Amniotic stem cell (primary cell): Measurements from ENCODE around the gene TRIM38.
"Not testable (repeated sequence)": the region's sequence is repeated elsewhere in the genome, so short reads cannot be mapped to it uniquely, and the experiment has no call there.

Experiments
- DNase-seq: peaks from one replicate; lab custom pipeline; 2025; lab: John Stamatoyannopoulos, UW

Gene TRIM38

GRCh38 chr6:25971187-25971821, 8.7 kb downstream of the TRIM38 start:
- peak; percentile 17 for DNase-seq

- DNase-seq, result no peak
Measured at GRCh38 chr6:25972128-25972527, 9.5 kb downstream of the TRIM38 start.

DNA sequence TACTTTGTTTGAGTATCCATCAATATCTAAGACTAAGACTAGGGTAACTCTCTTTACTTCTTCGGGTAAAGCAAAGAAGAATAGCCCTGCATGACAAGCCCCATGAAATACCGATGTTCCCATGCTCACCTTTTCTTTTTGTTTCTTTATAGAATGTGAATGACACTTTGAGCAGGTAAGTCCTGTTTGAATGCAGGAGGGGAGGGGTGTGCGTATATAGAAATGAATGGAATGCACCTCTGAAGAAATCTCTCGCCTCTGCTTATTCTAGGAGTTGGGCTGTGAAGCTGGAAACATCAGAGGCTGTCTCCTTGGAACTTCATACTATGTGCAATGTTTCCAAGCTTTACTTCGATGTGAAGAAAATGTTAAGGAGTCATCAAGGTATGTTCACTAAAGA, 10.3 kb downstream of the TRIM38 start:
- no peak for DNase-seq

- no peak for DNase-seq
Measured at GRCh38 chr6:25973923-25974555, 11.4 kb downstream of the TRIM38 start.

DNA sequence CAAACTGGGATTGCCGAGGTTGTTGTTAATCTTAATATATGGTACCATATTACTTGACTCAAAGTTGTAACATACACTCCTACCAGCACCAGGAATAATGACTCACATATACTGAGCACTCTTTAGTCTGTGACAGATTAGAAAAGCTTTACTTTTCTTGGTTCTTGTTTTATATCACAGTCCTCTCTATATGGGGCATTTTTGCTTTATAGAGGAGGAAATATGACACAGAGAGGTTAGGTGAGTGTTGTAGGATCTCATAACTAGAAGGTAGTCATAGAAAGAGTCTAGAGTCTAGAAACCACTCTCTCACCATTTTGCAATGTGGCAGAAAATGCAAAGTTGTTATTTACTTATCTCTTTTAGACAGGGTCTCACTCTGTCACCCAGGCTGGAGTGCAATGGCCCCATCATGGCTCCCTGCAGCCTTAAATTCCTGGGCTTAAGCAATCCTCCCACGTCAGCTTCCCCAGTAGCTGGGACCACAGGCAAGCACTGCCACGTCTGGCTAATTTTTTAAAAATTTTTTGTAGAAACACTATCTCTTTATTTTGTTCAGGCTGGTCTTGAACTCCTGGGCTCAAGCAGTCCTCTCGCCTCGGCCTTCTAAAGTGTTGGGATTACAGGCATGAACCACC, 13.4 kb downstream of the TRIM38 start:
- DNase-seq, result no peak

GRCh38 chr6:25980935-25981334, 18.3 kb downstream of the TRIM38 start:
- no peak for DNase-seq

DNA sequence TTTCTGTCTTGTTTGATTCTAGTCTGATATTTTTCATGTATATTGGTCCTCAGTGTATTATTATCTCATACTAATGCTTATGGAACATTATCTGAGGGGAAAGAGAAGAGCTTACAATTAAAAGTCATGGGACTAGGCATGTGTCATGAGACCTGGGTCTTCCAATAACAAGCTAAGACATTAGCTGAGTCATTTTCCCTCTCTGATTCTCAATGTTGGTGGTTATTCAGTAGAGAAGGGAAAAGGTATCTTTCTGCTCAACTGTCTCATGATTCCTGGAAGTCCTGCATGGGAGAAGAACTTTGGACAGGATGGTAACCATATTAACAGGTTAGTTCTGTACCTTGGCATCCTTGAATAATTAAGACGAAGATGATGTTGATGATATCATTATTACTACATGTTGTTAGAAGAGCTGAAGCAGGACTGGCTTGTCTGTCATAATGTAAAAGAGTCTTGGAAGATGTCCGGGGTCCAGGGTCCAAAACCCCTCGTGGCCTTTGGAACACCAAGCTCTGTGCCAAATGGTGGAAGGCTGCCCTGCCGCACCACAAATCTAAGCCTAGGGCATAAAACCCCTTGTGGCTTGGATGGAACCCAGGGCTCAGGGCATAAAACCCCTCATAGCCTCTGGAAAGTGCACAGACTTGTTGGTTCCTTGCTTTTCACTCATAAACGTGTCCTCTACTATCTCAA, 19.1 kb downstream of the TRIM38 start:
- no peak for DNase-seq

DNA sequence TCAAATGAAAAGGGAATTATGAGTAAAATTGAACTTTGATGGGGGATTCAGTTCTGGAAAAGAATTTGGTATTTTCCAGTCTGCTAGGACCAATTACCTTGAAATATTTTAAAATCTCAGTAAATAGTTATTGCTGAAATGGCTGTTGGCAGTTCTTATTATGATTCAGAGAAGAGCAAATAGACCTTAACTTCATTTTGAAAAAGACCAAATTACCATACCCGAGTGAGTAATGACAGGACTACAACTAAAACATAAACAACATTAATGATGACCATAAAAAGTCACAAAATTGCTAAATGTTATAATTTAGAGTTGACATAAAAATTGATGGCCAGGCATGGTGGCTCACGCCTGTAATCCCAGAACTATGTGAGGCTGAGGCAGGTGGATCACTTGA, 21.7 kb downstream of the TRIM38 start:
- DNase-seq, result no peak

DNA sequence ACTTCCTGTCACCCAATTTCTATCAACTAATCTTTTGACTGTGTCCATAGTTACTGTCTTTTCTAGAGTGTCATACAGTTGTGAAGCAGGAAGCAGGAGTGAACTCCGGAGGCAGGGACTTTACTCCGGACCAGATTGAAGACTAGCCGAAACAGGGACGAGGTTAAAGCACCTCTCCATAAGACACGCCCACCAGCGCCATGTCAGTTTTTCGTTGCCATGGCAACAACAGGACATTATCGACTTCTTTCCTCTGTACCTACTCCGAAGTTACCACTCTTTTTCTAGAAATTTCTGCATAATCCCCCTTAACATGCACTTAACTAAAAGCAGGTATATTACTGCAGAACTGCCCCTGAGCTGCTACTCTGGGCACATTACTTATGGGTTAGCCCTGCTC, 25.2 kb downstream of the TRIM38 start:
- no peak for DNase-seq

- DNase-seq, result no peak
Measured at GRCh38 chr6:25990172-25990873, 27.7 kb downstream of the TRIM38 start.

DNA sequence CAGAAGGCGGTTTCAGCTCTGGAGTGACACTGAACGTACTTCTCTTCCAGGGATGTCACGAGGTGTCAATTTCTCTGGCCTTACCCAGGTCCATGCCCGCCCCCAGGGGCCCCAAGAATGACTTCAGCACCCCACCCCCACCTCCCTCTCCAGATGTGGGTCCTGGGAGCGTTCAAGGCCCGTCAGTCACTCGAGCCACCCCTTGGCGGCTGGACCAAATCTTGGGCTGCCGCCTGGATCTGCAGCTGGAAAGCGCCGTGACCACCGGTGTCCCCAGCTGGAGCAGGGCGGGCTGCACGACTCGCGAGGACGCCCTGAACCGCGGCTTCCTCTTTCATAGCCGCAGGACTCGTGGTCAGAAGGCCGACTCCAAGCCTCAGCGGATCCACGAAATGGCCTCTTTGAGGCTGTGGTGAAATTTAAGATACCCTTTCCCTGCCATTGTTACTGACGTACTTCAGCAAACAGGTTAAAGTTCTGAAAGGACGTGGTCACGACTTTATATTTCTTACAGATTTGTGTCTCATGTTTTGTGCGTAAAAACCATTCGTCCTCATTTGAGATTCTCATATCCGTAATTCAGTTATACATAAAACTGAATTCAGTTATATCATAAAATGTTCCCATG, 29.3 kb downstream of the TRIM38 start:
- DNase-seq, result no peak

GRCh38 chr6:25992413-25993340, 30.1 kb downstream of the TRIM38 start:
- peak; percentile 90 for DNase-seq

DNA sequence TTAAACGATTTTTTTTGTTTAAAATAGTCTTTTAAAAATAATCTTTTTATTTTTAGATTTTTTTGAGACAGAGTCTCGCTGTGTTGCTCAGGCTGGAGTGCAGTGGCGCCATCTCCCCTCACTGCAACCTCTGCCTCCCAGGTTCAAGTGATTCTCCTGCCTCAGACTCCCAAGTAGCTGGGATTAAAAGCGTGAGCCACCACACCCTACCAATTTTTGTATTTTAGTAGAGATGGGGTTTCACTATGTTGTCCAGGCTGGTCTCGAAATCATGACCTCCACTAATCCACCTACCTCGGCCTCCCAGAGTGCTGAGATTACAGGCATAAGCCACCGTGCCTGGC, 30.7 kb downstream of the TRIM38 start:
- not testable (repeated sequence) for DNase-seq

GRCh38 chr6:25995507-25995906, 32.9 kb downstream of the TRIM38 start:
- no peak for DNase-seq

GRCh38 chr6:25997921-25998320, 35.3 kb downstream of the TRIM38 start:
- no peak for DNase-seq

GRCh38 chr6:25998379-25998778, 35.8 kb downstream of the TRIM38 start:
- no peak for DNase-seq

DNA sequence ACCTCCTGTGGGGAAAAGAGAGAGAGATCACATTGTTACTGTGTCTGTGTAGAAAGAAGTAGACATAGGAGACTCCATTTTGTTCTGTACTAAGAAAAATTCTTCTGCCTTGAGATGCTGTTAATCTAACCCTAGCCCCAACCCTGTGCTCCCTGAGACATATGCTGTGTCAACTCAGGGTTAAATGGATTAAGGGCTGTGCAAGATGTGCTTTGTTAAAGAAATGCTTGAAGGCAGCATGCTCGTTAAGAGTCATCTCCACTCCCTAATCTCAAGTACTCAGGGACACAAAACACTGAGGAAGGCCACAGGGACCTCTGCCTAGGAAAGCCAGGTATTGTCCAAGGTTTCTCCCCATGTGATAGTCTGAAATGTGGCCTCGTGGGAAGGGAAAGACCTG, 36.6 kb downstream of the TRIM38 start:
- DNase-seq, result not testable (repeated sequence)

- DNase-seq, result no peak
Measured at GRCh38 chr6:26000366-26001144, 38.0 kb downstream of the TRIM38 start.

- peak; percentile 58 for DNase-seq
Measured at GRCh38 chr6:26003102-26003694, 40.6 kb downstream of the TRIM38 start.
